Femur (tissue), 1 donor: ENCODE data around the gene L3MBTL3.

Source experiments
- DNase-seq: peaks from one replicate; pipeline ENCODE4 v3.0.0-alpha.2; 2017

L3MBTL3 gene

GRCh38 chr6:130029163-130029562 lies 10.8 kb downstream of the L3MBTL3 start:
- DNase-seq, result no peak

- DNase-seq, result no peak
These were observed 14.5 kb downstream of the L3MBTL3 start for GRCh38 chr6:130032758-130033340.

GRCh38 chr6:130033949-130034348 lies 15.6 kb downstream of the L3MBTL3 start:
- no peak for DNase-seq

- DNase-seq, result no peak
These were observed 16.2 kb downstream of the L3MBTL3 start for GRCh38 chr6:130034378-130035146.

GRCh38 chr6:130035211-130035610 lies 16.8 kb downstream of the L3MBTL3 start:
- DNase-seq, result no peak

GRCh38 chr6:130037207-130037811 lies 18.9 kb downstream of the L3MBTL3 start:
- no peak for DNase-seq

GRCh38 chr6:130041594-130041993 lies 23.2 kb downstream of the L3MBTL3 start:
- DNase-seq, result no peak

- DNase-seq, result no peak
These were observed 25.0 kb downstream of the L3MBTL3 start for GRCh38 chr6:130043344-130043743.

- no peak for DNase-seq
These were observed 27.2 kb downstream of the L3MBTL3 start for GRCh38 chr6:130045622-130046021.

- no peak for DNase-seq
These were observed 28.3 kb downstream of the L3MBTL3 start for GRCh38 chr6:130046671-130047070.

- DNase-seq, result no peak
These were observed 29.0 kb downstream of the L3MBTL3 start for GRCh38 chr6:130047088-130047995.

- no peak for DNase-seq
These were observed 31.8 kb downstream of the L3MBTL3 start for GRCh38 chr6:130050230-130050629.

GRCh38 chr6:130054725-130055124 lies 36.3 kb downstream of the L3MBTL3 start:
- no peak for DNase-seq

- DNase-seq, result no peak
These were observed 36.9 kb downstream of the L3MBTL3 start for GRCh38 chr6:130055271-130055670.

GRCh38 chr6:130057495-130057894 lies 39.1 kb downstream of the L3MBTL3 start:
- DNase-seq, result no peak

GRCh38 chr6:130063806-130064205 lies 45.4 kb downstream of the L3MBTL3 start:
- no peak for DNase-seq

- DNase-seq, result no peak
These were observed 47.3 kb downstream of the L3MBTL3 start for GRCh38 chr6:130065609-130066156.

- DNase-seq, result peak; percentile 17
These were observed 51.1 kb downstream of the L3MBTL3 start for GRCh38 chr6:130069485-130069884.

GRCh38 chr6:130070326-130070725 lies 51.9 kb downstream of the L3MBTL3 start:
- DNase-seq, result no peak

- DNase-seq, result no peak
These were observed 52.4 kb downstream of the L3MBTL3 start for GRCh38 chr6:130070792-130071191.

- DNase-seq, result no peak
These were observed 57.6 kb downstream of the L3MBTL3 start for GRCh38 chr6:130075879-130076460.

- DNase-seq, result no peak
These were observed 58.1 kb downstream of the L3MBTL3 start for GRCh38 chr6:130076512-130076911.
